GM18505 (cell line): ENCODE data around the gene IQSEC3.
"Not testable (repeated sequence)": the region's sequence is repeated elsewhere in the genome, so short reads cannot be mapped to it uniquely, and the experiment has no call there.

Experiments
- ATAC-seq: cut with Tn5 transposase; IDR thresholded peaks from one replicate; pipeline ENCODE4 v1.9.1; 2021; ENCODE audit not compliant: unreplicated experiment
- POLR2A ChIP-seq: IDR thresholded peaks from 4 replicates; pipeline ENCODE4 v1.6.1; 2011; ENCODE audit warnings: borderline replicate concordance; ENCODE audit not compliant: insufficient read depth, insufficient read length; ENCODE audit errors: extremely low read depth

Gene IQSEC3

DNA sequence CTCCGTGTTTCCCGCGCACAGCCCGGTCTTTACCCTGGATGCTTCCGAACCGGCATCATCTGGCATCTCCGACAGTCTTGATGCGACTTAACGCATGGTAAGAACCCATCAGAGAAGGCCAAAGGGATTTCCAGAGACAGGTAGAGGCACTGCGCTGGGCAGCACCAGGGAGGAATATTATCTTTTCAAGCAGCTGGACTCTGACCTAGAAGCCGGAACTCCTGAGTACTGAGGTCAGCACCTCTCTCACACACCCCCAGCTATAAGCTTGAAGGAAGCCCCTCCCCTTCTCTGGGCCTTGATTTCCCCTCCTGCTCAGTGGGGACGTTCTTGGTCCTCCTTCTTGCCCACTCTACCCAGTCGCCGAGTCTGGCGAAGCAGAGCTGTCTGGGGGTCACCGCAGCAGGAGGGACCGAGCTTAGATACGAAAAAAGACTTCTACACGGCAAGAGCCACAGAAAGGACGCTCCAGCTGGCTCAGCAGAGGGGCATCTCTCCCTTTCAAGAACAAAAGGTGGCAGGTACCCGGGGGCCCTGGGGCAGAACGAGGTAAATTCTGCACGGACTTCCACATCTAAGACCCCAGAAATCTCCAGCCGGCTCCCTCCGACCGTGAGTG is 10.6 kb downstream of the IQSEC3 start:
- ATAC-seq: not testable (repeated sequence)

DNA sequence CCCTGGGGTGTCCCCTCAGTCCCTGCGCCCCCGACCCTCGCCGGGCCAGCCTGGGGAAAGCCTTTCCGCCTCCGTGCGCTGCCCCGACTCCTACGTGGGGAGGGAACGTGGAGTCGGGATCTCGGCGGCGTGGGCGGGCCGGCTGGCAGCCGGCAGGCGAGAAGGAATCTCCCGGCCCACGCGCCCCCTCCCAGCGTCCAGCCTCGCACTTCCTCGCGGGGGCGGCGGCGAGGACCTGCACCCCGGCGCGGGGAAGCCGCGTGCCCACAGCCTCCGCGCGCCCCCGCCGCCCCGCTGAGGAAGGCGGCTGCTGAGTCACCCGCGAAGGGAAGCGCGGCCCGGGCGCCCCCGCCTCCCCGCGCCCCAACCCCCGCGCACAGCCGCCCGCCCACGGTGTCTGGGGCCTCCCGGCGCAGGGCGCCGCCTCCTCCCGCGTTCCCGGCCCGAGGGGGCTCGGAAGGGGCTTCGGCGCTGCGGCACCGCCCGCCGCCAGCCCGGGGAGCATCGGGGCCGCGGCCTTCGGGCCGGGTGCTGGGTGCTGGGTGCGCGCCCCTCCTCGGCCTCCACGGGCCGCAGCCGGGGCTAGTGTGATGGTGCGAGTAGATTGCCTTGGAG is 11.3 kb downstream of the IQSEC3 start:
- not testable (repeated sequence) for ATAC-seq

DNA sequence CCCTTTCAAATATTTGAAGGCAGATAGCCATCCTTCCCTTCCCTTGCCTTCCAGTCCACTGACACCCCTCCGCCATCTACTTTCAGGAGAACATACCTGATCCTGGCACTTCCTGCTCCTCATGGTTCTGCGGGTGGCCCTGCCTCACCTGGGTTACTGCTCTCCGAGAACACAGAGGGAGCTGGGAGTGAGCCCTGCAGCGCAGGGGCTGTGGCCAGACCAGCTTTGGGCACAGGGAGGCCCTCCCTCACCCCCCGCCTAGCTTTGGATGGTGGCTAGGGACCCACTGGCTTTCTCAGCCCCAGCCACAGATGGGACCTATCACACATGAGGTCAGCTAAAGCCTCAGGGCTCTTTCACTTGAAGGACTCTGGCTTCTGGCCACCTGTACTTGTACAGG is 12.4 kb downstream of the IQSEC3 start:
- no peak for ATAC-seq
- TF ChIP-seq POLR2A: no peak

DNA sequence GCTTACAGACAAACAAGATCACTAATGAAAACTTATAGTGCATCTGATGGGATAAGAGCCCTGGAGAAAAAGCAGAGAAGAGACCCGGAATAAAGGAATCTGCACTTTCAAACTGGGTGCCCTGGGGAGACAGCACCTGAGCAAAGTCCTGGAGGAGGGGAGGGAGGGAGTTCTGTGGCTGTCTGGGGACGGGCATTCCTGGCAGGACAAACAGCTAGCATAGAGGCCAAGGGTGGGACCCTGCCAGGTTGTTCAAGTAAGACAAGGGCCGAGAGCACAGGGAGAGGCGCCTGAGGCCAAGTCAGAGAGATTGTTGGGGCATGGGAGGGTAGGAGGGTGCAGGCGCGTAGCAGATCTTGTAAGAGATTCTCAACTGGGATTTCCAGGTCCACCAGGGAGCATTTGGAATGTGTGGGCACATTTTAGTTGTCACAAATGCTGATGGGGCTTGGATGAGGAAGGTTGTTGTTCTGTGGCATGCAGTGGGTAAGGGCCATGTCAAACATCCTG is 14.2 kb downstream of the IQSEC3 start:
- no peak for TF ChIP-seq POLR2A
- no peak for ATAC-seq

DNA sequence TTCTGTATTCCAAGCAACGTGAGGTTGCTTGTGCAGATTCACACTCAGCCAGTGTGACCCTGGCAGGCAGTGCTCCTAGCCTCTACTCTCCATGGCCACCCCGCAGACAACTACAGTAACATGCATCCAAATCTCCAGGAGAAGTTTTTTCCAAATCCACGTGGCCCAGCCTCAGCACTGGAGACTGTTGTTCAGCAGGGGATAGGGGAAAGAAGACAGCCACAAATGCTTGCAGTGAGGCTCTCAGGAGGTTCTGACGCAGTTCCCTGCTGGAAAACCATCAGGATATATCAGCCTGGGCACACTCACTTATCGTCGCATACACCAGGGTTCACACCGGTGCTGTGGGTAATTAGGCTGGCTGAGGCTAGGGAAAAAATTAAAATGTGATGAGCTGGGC is 16.2 kb downstream of the IQSEC3 start:
- ATAC-seq: no peak
- no peak for TF ChIP-seq POLR2A

DNA sequence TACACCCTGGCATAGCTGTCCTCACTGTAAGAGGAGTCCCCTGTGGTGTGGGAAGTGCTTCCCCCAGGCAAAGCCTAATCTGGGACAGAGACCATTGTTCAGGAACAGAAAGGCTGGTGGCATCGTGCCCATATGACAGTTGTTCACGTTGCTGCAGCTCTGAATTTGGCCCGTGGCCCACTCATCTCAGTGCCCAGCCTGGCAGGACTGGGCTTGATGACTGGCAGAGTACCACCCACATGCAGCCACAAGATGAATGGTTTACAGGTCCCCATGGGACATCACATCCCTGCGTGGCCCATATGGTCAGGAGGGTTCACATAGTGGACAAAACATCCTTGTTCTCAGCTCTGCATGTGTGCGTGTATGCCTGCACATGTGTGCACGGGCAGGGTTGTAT is 17.5 kb downstream of the IQSEC3 start:
- ATAC-seq: no peak
- no peak for TF ChIP-seq POLR2A

DNA sequence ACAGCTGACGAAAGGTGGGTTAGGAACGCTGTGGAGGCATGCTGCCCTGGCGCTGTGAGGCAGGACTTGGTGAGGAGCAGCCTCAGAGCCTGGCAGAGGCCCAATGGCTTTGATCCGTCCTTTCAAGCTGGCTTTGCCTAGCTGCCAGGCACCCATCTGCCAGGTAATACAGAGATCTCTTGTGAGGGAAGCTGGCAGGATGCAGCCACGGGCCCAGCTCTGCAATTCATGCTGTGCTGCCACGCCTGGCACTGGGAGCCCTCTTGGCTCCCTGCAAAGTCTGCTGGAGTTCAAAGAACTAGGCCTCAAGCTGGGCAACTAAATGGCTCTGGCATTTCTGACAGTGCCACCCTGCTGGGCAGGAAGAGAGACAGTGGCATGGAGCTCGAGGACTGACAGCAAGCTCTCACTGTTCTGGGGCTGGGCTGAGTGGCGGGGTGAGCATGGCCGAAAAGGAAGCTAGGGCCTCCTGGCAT is 18.7 kb downstream of the IQSEC3 start:
- no peak for TF ChIP-seq POLR2A

DNA sequence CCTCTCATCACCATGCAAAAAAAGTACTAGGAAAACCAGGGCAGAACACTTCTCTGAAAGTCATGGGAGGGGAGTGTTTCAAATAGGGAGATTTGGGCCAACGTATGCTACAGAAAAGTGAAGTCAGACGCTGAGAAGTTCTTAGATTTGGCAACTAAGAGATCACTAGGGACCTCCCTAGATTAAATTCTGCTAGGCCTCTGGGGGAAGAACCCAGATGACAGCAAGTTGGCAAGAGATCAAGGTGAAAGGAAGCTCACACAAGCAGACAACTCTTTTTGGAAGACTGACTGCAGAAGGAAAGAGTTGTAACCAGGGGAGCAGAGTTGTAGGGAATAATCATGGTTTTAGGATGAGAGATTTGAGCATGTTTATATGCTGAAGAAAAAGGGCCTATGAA is 20.7 kb downstream of the IQSEC3 start:
- TF ChIP-seq POLR2A: no peak
- no peak for ATAC-seq

More for the DNA sequence above, 18.7 kb downstream of the IQSEC3 start:
- no peak for ATAC-seq

DNA sequence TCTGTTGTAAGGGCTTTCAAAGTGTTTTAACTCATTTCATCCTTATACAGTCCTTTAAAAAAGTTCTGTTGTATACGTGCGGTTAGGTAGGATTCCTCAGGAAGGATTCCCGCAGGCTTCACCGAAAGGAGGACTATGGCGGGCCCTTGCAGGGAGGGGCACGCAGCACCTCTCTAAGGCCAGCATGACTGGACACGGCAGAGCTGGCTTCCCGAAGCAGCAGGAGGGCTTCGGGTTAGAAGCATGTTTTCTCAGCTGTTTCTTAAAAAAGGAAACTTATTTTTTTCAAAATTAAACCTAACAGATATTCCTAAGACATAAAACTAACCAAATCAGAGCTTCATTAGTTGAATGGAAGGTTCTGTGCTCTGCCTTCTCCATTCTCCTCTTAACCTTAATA is 21.3 kb downstream of the IQSEC3 start:
- no peak for TF ChIP-seq POLR2A
- no peak for ATAC-seq

DNA sequence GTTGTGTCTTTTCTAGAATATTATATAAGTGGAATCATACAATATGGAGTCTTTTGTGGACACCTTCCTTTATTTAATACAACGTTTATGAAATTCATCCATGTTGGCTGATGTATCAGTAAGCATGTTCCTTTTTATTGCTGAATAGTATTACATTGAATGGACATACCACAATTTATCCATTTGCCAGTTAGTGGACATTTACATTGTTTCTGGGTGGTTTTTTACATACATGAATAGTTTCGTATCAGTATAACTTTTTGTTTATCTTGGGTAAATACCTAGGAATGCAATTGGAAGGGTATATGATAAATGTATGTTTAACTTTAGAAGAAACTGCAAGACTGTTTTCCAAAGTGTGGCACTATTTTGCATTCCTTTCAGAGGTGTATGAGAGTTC is 23.1 kb downstream of the IQSEC3 start:
- no peak for ATAC-seq
- TF ChIP-seq POLR2A: no peak

DNA sequence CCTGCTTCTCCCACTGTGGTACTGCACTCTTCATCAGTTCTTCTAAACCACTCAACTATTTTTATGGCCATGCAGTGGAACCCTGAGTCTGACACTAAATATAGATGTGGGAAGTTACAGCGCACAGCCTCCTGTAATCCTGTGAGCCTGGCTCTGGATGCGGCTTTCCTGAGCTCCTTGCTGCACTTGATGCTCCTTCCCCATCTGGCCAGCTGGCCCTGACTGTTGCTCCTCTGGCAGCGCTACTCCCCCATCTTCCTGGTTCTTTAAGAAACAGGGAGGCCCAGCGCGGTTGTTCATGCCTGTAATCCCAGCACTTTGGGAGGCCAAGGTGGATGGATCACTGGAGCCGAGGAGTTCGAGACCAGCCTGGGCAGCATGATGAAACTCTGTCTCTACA is 24.6 kb downstream of the IQSEC3 start:
- no peak for ATAC-seq
- no peak for TF ChIP-seq POLR2A

DNA sequence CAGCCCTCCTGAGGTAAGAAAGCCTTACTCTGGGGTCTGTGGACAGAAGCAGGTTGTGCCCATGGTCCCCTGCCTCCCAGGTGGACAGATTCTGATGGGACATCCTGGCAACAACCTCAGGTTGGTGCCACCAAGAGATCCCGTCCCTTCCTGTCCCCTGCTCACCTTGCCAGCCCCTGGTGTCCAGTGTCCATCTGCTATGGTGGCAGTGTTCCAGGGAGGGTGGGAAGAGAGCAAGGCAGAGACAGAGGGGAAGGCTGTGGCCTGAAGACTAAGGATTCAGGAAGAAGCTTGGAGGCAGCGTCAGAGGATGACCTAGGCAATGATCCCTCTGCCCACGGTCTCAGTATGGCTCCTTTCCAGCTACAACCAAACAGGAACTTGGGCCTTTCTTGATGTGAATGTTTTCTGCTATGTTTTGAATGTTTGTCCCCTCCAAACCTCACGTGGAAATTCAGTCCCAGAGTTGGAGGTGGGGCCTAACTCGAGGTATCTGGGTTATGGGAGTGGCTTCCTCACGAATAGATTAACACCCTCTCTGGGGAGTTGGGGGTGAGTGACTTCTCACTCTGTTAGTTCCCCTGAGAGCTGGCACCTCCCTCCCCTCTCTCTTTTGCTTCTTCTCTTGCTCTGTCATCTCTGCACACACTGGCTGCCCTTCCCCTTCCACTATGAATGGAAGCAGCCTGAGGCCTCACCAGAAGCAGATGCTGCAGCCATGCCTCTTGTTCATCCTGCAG is 26.9 kb downstream of the IQSEC3 start:
- TF ChIP-seq POLR2A: no peak
- no peak for ATAC-seq

DNA sequence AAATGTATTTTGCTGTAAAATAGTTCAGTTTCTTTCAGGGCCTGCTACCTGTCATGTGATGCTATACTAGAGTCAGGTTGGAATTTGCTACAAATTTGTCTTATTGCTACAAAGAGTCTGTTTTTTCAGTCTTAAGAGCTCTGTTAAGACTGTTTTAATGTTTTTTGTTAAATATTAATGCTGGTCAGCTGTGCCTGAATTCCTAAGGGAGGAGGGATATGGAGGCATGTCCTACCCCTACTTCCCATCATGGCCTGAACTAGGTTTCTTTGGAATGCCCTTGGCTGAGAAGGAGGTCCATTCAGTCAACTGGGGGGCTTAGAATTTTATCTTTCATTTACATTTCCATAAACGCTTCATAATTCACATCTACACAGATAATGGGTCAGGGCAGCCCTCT is 30.0 kb downstream of the IQSEC3 start:
- TF ChIP-seq POLR2A: no peak
- ATAC-seq: no peak

DNA sequence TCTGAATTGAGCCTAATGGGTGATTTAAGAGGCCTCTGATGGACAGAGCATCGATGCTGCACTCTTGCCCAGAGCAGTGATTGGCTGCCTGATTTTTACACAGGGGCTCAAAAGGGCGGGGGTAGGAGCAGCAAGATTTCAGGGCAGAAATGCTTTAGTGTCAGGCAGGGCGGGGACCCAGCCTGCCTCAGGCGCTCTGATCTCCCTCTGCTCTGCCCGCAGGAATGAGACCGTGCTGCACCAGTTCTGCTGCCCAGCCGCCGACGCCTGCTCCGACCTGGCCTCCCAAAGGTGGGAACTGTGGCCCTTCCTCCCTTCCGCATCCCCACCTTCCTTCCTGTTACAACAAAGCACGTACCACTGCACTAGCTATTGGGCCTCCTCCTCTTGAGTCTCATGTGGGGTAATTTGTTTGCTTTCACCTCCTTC is 32.4 kb downstream of the IQSEC3 start:
- TF ChIP-seq POLR2A: no peak
- no peak for ATAC-seq
